GM23338 (cell line): Measurements from ENCODE around the gene LAPTM5. TPM values are rescaled to one million over a fixed set of nuclear protein-coding genes. Genes with fewer than 3 reads are reported as not detected.

Source experiments
- ATAC-seq: fragments of 200-7000 bp; cut with Tn5 transposase; 3 replicates; pipeline ENCODE4 v1.9.1; 2020
- DNase-seq: peaks from one replicate; pipeline ENCODE4 v3.0.0-alpha.2; 2015; ENCODE audit warnings: low spot score
- H2AFZ ChIP-seq: fragments of 200-600 bp; sonication (generic); 2 replicates; pipeline ENCODE4 v1.8.0; 2016; ENCODE audit warnings: antibody characterized with exemption, mild to moderate bottlenecking, moderate library complexity
- H3F3A ChIP-seq: fragments of 200-600 bp; sonication (generic); replicated peaks from 2 replicates; pipeline ENCODE4 v1.8.0; 2017; ENCODE audit warnings: antibody characterized with exemption, mixed run types, low read depth
- H3K27ac ChIP-seq: fragments of 200-600 bp; sonication (generic); 2 replicates; pipeline ENCODE4 v1.6.1; 2016; ENCODE audit warnings: low read depth
- H3K27me3 ChIP-seq: fragments of 200-600 bp; sonication (generic); 2 replicates; pipeline ENCODE4 v1.8.0; 2016; ENCODE audit warnings: mild to moderate bottlenecking, mixed run types, moderate library complexity; ENCODE audit not compliant: insufficient read depth
- H3K36me3 ChIP-seq: fragments of 200-600 bp; sonication (generic); 2 replicates; pipeline ENCODE4 v1.8.0; 2016; ENCODE audit warnings: mild to moderate bottlenecking; ENCODE audit not compliant: insufficient read depth
- H3K4me1 ChIP-seq: fragments of 200-600 bp; sonication (generic); 2 replicates; pipeline ENCODE4 v1.8.0; 2016; ENCODE audit warnings: mild to moderate bottlenecking, moderate library complexity; ENCODE audit not compliant: insufficient read depth
- H3K4me2 ChIP-seq: fragments of 200-600 bp; sonication (generic); 2 replicates; pipeline ENCODE4 v1.7.1; 2017; ENCODE audit warnings: mixed run types
- H3K4me3 ChIP-seq: fragments of 200-600 bp; sonication (generic); 2 replicates; pipeline ENCODE4 v1.6.1; 2016; ENCODE audit warnings: mixed run types
- H3K79me2 ChIP-seq: fragments of 200-600 bp; sonication (generic); replicated peaks from 2 replicates; pipeline ENCODE4 v1.8.0; 2017; ENCODE audit warnings: mild to moderate bottlenecking; ENCODE audit not compliant: insufficient read depth
- H3K9me2 ChIP-seq: fragments of 200-600 bp; sonication (generic); 2 replicates; pipeline ENCODE4 v1.8.0; 2017; ENCODE audit not compliant: insufficient read depth
- H4K20me1 ChIP-seq: fragments of 200-600 bp; sonication (generic); replicated peaks from 2 replicates; pipeline ENCODE4 v1.8.0; 2017; ENCODE audit warnings: mild to moderate bottlenecking; ENCODE audit not compliant: insufficient read depth
- H3K27ac Mint-ChIP-seq: 2 replicates; pipeline ENCODE4 v1.8.0; 2020; ENCODE audit warnings: inconsistent platforms, mild to moderate bottlenecking, moderate library complexity, mixed read lengths
- H3K27me3 Mint-ChIP-seq: 3 replicates; pipeline ENCODE4 v1.8.0; 2022; ENCODE audit warnings: low read depth, mild to moderate bottlenecking, moderate library complexity, mixed read lengths, inconsistent platforms; ENCODE audit not compliant: insufficient read depth, poor library complexity
- H3K36me3 Mint-ChIP-seq: 3 replicates; pipeline ENCODE4 v1.8.0; 2021; ENCODE audit warnings: low read depth, mild to moderate bottlenecking, inconsistent platforms, moderate library complexity, mixed read lengths
- H3K4me1 Mint-ChIP-seq: 3 replicates; pipeline ENCODE4 v1.8.0; 2020; ENCODE audit warnings: mild to moderate bottlenecking, inconsistent platforms, mixed read lengths
- H3K4me3 Mint-ChIP-seq: 3 replicates; pipeline ENCODE4 v1.8.0; 2021; ENCODE audit warnings: moderate library complexity, mild to moderate bottlenecking, inconsistent platforms, mixed read lengths
- H3K9me3 Mint-ChIP-seq: 3 replicates; pipeline ENCODE4 v1.8.0; 2020; ENCODE audit warnings: moderate library complexity, mild to moderate bottlenecking, inconsistent platforms, mixed read lengths
- CREB1 ChIP-seq: fragments of 250-450 bp; sonication (Bioruptor Pico); IDR thresholded peaks from 2 replicates; pipeline ENCODE4 v1.5.0; 2020; ENCODE audit warnings: low read depth, mild to moderate bottlenecking, moderate library complexity
- EZH2 ChIP-seq: fragments of 200-600 bp; sonication (generic); IDR thresholded peaks from one replicate; pipeline ENCODE4 v1.8.0; 2017; ENCODE audit warnings: antibody characterized with exemption, mild to moderate bottlenecking, low read depth; ENCODE audit not compliant: unreplicated experiment
- EZH2phosphoT487 ChIP-seq: fragments of 200-600 bp; sonication (generic); IDR thresholded peaks from one replicate; pipeline ENCODE4 v1.8.1; 2018; ENCODE audit warnings: antibody characterized with exemption; ENCODE audit not compliant: unreplicated experiment
- JUNB ChIP-seq: IDR thresholded peaks from one replicate; pipeline ENCODE4 v1.6.1; 2016; ENCODE audit warnings: antibody characterized with exemption; ENCODE audit not compliant: unreplicated experiment
- NANOG ChIP-seq: IDR thresholded peaks from 2 replicates; pipeline ENCODE4 v1.6.1; 2016; ENCODE audit warnings: antibody characterized with exemption, borderline replicate concordance
- POLR2AphosphoS5 ChIP-seq: IDR thresholded peaks from 2 replicates; pipeline ENCODE4 v1.6.1; 2016; ENCODE audit warnings: antibody characterized with exemption, low read depth
- STAT1 ChIP-seq: IDR thresholded peaks from one replicate; pipeline ENCODE4 v1.6.1; 2016; ENCODE audit warnings: antibody characterized with exemption; ENCODE audit not compliant: unreplicated experiment
- ZNF114 ChIP-seq: fragments of 250-450 bp; sonication (Bioruptor Pico); IDR thresholded peaks from 2 replicates; pipeline ENCODE4 v1.5.0; 2020; ENCODE audit warnings: mild to moderate bottlenecking, moderate library complexity
- ZNF331 ChIP-seq: fragments of 250-450 bp; sonication (Bioruptor Pico); IDR thresholded peaks from 2 replicates; pipeline ENCODE4 v1.5.0; 2020; ENCODE audit warnings: low read depth, mild to moderate bottlenecking, moderate library complexity
- ZNF462 ChIP-seq: fragments of 250-450 bp; sonication (Bioruptor Pico); IDR thresholded peaks from 2 replicates; pipeline ENCODE4 v1.5.0; 2020; ENCODE audit warnings: mild to moderate bottlenecking, moderate library complexity
- polyA plus RNA-seq: library from polyadenylated mRNA; unstranded; fragments of >200 nt; fragmentation: Nextera tagmentation; extraction: Ambion mirVana; gene quantifications from 2 replicates; pipeline ENCODE4 v1.2.1, GENCODE V29; 2016
- total RNA-seq: library from RNA; depleted of rRNA; stranded (reverse); fragments of >200 nt; shearing (Covaris generic); gene quantifications from 2 replicates; pipeline ENCODE4 v1.2.3, GENCODE V29; 2014
- TF ChIP-seq, protein P1 (sequence below), 2 experiments: fragments of 200-600 bp in 1 of 2; sonication (generic) in 1 of 2; conservative IDR thresholded peaks; 2 replicates each; pipeline versions ENCODE4 v1.5.1 to v1.6.1; 2016 to 2017; ENCODE audit warnings: antibody characterized with exemption in 2 of 2, low read depth in 2 of 2, mild to moderate bottlenecking in 2 of 2, moderate library complexity in 1 of 2
- TF ChIP-seq, protein P2 (sequence below): IDR thresholded peaks from 2 replicates; pipeline ENCODE4 v1.6.1; 2016; ENCODE audit warnings: antibody characterized with exemption
- TF ChIP-seq, protein P3 (sequence below): IDR thresholded peaks from one replicate; pipeline ENCODE4 v1.6.1; 2018; ENCODE audit warnings: antibody characterized with exemption; ENCODE audit not compliant: unreplicated experiment

The LAPTM5 gene
- total and polyA plus RNA-seq, 2 experiments from 2014 or later = 0.21 TPM; not detected in 1

- Histone ChIP-seq H3K9me2 (no peaks in the 10 kb centered on the region), H3K4me2 (no peak overlapping the region), H4K20me1 (no peaks in the 10 kb centered on the region), H3K4me1 (peaks cover 10% of the 10 kb centered on the region; the same call in 1 of the 2 replicates), H3K27ac (no peak overlapping the region), H3K79me2 (no peaks in the 10 kb centered on the region), H2AFZ (peak overlapping the region; percentile 52; the same call in 1 of the 2 replicates), H3K36me3 (no peaks in the 10 kb centered on the region), H3F3A (0 out of 2 replicates have a peak, but pooled peaks cover 3% of the 10 kb centered on the region), H3K4me3 (no peak overlapping the region), H3K27me3 (no peaks in the 10 kb centered on the region)
- no peaks in the 10 kb centered on the region for H3K36me3 Mint-ChIP-seq
- no peaks in the 10 kb centered on the region for H3K9me3 Mint-ChIP-seq
- no peak overlapping the region for H3K4me3 Mint-ChIP-seq
- H3K27ac Mint-ChIP-seq = no peak overlapping the region
- TF ChIP-seq, protein P1, sequence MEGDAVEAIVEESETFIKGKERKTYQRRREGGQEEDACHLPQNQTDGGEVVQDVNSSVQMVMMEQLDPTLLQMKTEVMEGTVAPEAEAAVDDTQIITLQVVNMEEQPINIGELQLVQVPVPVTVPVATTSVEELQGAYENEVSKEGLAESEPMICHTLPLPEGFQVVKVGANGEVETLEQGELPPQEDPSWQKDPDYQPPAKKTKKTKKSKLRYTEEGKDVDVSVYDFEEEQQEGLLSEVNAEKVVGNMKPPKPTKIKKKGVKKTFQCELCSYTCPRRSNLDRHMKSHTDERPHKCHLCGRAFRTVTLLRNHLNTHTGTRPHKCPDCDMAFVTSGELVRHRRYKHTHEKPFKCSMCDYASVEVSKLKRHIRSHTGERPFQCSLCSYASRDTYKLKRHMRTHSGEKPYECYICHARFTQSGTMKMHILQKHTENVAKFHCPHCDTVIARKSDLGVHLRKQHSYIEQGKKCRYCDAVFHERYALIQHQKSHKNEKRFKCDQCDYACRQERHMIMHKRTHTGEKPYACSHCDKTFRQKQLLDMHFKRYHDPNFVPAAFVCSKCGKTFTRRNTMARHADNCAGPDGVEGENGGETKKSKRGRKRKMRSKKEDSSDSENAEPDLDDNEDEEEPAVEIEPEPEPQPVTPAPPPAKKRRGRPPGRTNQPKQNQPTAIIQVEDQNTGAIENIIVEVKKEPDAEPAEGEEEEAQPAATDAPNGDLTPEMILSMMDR (conservative IDR thresholded peaks at IDR 0.05; ENCODE audit: low read depth in 2 of 2) = no peak
- TF ChIP-seq, protein P2, sequence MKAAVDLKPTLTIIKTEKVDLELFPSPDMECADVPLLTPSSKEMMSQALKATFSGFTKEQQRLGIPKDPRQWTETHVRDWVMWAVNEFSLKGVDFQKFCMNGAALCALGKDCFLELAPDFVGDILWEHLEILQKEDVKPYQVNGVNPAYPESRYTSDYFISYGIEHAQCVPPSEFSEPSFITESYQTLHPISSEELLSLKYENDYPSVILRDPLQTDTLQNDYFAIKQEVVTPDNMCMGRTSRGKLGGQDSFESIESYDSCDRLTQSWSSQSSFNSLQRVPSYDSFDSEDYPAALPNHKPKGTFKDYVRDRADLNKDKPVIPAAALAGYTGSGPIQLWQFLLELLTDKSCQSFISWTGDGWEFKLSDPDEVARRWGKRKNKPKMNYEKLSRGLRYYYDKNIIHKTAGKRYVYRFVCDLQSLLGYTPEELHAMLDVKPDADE = no peak
- TF ChIP-seq STAT1 (no peak), ZNF462 (no peak), ZNF331 (CRISPR knock-in tag) (no peak), CREB1 (CRISPR knock-in tag) (no peak), EZH2 (no peak), ZNF114 (CRISPR knock-in tag) (no peak), EZH2phosphoT487 (no peak), JUNB (no peak), NANOG (no peak), POLR2AphosphoS5 (no peak)
- TF ChIP-seq, protein P3, sequence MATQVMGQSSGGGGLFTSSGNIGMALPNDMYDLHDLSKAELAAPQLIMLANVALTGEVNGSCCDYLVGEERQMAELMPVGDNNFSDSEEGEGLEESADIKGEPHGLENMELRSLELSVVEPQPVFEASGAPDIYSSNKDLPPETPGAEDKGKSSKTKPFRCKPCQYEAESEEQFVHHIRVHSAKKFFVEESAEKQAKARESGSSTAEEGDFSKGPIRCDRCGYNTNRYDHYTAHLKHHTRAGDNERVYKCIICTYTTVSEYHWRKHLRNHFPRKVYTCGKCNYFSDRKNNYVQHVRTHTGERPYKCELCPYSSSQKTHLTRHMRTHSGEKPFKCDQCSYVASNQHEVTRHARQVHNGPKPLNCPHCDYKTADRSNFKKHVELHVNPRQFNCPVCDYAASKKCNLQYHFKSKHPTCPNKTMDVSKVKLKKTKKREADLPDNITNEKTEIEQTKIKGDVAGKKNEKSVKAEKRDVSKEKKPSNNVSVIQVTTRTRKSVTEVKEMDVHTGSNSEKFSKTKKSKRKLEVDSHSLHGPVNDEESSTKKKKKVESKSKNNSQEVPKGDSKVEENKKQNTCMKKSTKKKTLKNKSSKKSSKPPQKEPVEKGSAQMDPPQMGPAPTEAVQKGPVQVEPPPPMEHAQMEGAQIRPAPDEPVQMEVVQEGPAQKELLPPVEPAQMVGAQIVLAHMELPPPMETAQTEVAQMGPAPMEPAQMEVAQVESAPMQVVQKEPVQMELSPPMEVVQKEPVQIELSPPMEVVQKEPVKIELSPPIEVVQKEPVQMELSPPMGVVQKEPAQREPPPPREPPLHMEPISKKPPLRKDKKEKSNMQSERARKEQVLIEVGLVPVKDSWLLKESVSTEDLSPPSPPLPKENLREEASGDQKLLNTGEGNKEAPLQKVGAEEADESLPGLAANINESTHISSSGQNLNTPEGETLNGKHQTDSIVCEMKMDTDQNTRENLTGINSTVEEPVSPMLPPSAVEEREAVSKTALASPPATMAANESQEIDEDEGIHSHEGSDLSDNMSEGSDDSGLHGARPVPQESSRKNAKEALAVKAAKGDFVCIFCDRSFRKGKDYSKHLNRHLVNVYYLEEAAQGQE = no peak
- no peak for DNase-seq
- peaks cover 12% of the 10 kb centered on the region for H3K27me3 Mint-ChIP-seq
- ATAC-seq = no peak
- H3K4me1 Mint-ChIP-seq = peaks cover 14% of the 10 kb centered on the region; the same call in 2 of the 3 replicates
Measured at GRCh38 chr1:30785714-30786113, 28.1 kb upstream of the LAPTM5 start.
